Esophagus squamous epithelium (tissue), 4 donors: Measurements from ENCODE around the gene SNX5.

Experiments used
- POLR2A ChIP-seq, 4 donors: fragments of 450-650 bp; IDR thresholded peaks; one replicate each; pipeline ENCODE4 v1.6.1; 2017; ENCODE audit warnings: antibody characterized with exemption in 4 of 4, mild to moderate bottlenecking in 4 of 4, moderate library complexity in 3 of 4
- TF ChIP-seq, protein P1 (sequence below), 6 experiments: fragments of 450-650 bp in 4 of 6; fragments of 200-600 bp in 2 of 6; sonication (generic) in 2 of 6; IDR thresholded peaks; one replicate each; pipeline ENCODE4 v1.5.1; 2016 to 2019; ENCODE audit warnings: antibody characterized with exemption in 6 of 6, mild to moderate bottlenecking in 4 of 6, moderate library complexity in 4 of 6

DNA sequence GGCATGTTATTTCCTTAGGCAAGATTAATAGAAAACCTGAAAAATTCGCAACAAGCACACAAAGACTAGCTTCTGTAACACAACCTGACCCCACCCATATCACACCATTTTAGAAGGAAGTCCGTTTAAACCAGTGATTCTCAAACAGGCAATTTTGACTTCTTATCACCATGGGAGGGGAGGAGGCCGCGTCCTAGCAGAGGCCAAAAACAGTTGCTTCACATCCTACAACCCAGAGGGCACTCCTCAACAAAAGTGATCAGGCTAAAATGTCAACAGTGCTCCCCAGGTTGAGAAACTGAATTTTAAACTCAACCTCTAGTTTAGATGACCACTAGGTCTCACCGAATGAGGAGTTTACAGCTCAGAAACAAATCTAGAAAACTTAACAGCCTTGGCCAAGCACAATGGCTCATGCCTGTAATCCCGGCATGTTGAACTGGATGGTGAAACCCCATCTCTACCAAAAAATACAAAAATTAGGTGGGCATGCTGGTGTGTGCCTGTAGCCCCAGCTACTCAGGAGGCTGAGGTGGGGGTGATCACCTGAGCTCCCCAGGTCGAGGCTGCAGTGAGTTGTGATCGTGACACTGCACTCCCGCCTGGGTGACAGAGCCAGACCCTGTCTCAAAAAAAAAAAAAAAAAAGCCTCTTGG is 3.4 kb downstream of the SNX5 start:
- TF ChIP-seq, protein P1, sequence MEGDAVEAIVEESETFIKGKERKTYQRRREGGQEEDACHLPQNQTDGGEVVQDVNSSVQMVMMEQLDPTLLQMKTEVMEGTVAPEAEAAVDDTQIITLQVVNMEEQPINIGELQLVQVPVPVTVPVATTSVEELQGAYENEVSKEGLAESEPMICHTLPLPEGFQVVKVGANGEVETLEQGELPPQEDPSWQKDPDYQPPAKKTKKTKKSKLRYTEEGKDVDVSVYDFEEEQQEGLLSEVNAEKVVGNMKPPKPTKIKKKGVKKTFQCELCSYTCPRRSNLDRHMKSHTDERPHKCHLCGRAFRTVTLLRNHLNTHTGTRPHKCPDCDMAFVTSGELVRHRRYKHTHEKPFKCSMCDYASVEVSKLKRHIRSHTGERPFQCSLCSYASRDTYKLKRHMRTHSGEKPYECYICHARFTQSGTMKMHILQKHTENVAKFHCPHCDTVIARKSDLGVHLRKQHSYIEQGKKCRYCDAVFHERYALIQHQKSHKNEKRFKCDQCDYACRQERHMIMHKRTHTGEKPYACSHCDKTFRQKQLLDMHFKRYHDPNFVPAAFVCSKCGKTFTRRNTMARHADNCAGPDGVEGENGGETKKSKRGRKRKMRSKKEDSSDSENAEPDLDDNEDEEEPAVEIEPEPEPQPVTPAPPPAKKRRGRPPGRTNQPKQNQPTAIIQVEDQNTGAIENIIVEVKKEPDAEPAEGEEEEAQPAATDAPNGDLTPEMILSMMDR (IDR thresholded peaks at IDR 0.05): no peak
- TF ChIP-seq POLR2A (IDR thresholded peaks at IDR 0.05): no peak
